Gastrocnemius medialis (tissue), 4 donors: ENCODE results near the gene USH2A.

ENCODE experiments used
- CTCF ChIP-seq, 5 experiments: fragments of 450-650 bp in 3 of 5; fragments of 200-600 bp in 2 of 5; sonication (generic) in 2 of 5; IDR thresholded peaks in 4 of 5; conservative IDR thresholded peaks in 1 of 5; 1 replicate in 4 of 5; 2 replicates in 1 of 5; pipeline ENCODE4 v1.5.1; 2016 to 2019; ENCODE audit warnings: antibody characterized with exemption in 5 of 5, mild to moderate bottlenecking in 3 of 5, moderate library complexity in 3 of 5
- POLR2A ChIP-seq, 2 donors: fragments of 450-650 bp; IDR thresholded peaks; one replicate each; pipeline ENCODE4 v1.6.1; 2017; ENCODE audit warnings: antibody characterized with exemption in 2 of 2, mild to moderate bottlenecking in 2 of 2, moderate library complexity in 2 of 2

GRCh38 chr1:215681041-215681440 is 742.2 kb downstream of the USH2A start:
- TF ChIP-seq POLR2A (IDR thresholded peaks at IDR 0.05): no peak
- no peak for TF ChIP-seq CTCF (IDR thresholded peaks at IDR 0.05 in 4 of 5, conservative IDR thresholded peaks at IDR 0.05 in 1 of 5)
